Measurements from ENCODE around the gene ST6GALNAC3. TPM values are rescaled to one million over a fixed set of nuclear protein-coding genes. Genes with fewer than 3 reads are reported as not detected.

ST6GALNAC3 gene
- polyA plus RNA-seq, 1 donor (not counting 4 experiments of a cell fraction or from before 2014, with no cell fraction given): 0.08 TPM

DNA sequence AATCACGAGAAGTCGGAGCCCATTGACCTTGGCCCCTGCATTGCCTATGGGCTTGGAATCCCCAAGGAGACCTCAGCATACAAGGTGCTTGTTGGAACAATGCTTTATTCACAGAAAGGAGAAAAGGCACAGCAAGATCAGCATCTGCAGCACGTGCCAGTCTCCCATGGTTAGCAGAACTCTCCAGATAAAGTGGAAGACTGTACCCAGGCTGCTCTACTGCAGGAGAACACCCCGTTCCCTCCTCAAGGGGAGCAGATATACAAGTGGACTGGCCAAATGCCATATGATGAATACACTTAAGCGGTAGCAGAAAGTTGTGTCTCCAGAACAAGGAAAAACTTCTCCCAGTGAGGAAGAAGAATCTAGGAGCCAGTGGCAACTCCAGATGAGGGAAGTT lies 53.5 kb downstream of the ST6GALNAC3 start:
- TF ChIP-seq, protein P1, sequence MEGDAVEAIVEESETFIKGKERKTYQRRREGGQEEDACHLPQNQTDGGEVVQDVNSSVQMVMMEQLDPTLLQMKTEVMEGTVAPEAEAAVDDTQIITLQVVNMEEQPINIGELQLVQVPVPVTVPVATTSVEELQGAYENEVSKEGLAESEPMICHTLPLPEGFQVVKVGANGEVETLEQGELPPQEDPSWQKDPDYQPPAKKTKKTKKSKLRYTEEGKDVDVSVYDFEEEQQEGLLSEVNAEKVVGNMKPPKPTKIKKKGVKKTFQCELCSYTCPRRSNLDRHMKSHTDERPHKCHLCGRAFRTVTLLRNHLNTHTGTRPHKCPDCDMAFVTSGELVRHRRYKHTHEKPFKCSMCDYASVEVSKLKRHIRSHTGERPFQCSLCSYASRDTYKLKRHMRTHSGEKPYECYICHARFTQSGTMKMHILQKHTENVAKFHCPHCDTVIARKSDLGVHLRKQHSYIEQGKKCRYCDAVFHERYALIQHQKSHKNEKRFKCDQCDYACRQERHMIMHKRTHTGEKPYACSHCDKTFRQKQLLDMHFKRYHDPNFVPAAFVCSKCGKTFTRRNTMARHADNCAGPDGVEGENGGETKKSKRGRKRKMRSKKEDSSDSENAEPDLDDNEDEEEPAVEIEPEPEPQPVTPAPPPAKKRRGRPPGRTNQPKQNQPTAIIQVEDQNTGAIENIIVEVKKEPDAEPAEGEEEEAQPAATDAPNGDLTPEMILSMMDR (optimal IDR thresholded peaks at IDR 0.05 in 1 of 3, IDR thresholded peaks at IDR 0.05 in 1 of 3, conservative IDR thresholded peaks at IDR 0.05 in 1 of 3; ENCODE audit: extremely low read depth in 1 of 3, insufficient read depth in 2 of 3, low read length in 3 of 3): no peak
- TF ChIP-seq EZH2 (IDR thresholded peaks at IDR 0.05; ENCODE audit: low read length): no peak
- Histone ChIP-seq H3K4me3 (ENCODE audit: control insufficient read depth in 2 of 3, extremely low read depth in 1 of 3, insufficient read depth in 2 of 3, low read depth in 1 of 3, low read length in 3 of 3) (no peak overlapping the region), H4K20me1 (ENCODE audit: control insufficient read depth, extremely low read depth, insufficient read depth, low read length) (no peaks in the 10 kb centered on the region), H3K9ac (ENCODE audit: control insufficient read depth, extremely low read depth, insufficient read depth, low read length) (no peak overlapping the region), H3K4me2 (ENCODE audit: control insufficient read depth, extremely low read depth, insufficient read depth, low read depth, low read length) (no peak overlapping the region), H3K9me1 (ENCODE audit: control insufficient read depth, extremely low read depth, insufficient read depth, low read length) (no peaks in the 10 kb centered on the region), H3K9me3 (ENCODE audit: control insufficient read depth, low read depth, low read length) (no peaks in the 10 kb centered on the region), H3K36me3 (ENCODE audit: control insufficient read depth in 2 of 2, extremely low read depth in 1 of 2, insufficient read depth in 2 of 2, low read length in 2 of 2) (no peaks in the 10 kb centered on the region), H2AFZ (ENCODE audit: control insufficient read depth, low read length) (no peak overlapping the region), H3K79me2 (ENCODE audit: control insufficient read depth, insufficient read depth, low read length) (no peaks in the 10 kb centered on the region), H3K4me1 (ENCODE audit: control insufficient read depth, extremely low read depth, insufficient read depth, low read length) (no peaks in the 10 kb centered on the region), H3K27me3 (ENCODE audit: control insufficient read depth, extremely low read depth, insufficient read depth, low read length) (no peaks in the 10 kb centered on the region), H3K27ac (ENCODE audit: control insufficient read depth, insufficient read depth, low read length) (no peak overlapping the region)
- DNase-seq (ENCODE audit: low read depth, low spot score): no peak
- dilution Hi-C loops (cut with MboI; ENCODE audit: extremely low pct_ligation_motif_present, low sequenced_read_pairs): no loop called here
- FAIRE-seq: no peak

DNA sequence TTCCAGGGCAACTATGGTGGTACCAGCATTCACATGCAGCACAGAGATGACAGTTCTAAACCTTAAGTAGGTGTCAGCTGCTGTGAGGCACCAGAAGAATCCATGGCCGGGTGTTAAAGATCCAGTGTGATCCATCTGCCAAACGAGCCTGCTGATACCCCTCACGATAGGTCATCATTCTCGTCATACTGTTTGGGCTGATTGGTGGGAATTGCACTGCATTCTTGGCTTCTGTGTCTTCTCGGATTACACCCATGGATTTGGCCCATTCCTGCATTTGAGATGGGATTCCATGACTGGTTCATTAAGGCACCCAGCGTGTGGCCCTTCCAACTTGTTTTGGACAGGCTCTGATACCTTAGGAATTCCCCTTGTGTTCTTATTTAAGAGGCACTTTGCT lies 55.2 kb downstream of the ST6GALNAC3 start:
- no peaks in the 10 kb centered on the region for H3K9me1 ChIP-seq (ENCODE audit: control insufficient read depth, extremely low read depth, insufficient read depth, low read length)
- DNase-seq (ENCODE audit: low read depth, low spot score): no peak
- no peak overlapping the region for H2AFZ ChIP-seq (ENCODE audit: control insufficient read depth, low read length)
- no peaks in the 10 kb centered on the region for H3K9me3 ChIP-seq (ENCODE audit: control insufficient read depth, low read depth, low read length)
- H3K27ac ChIP-seq (ENCODE audit: control insufficient read depth, insufficient read depth, low read length): no peak overlapping the region
- no peak overlapping the region for H3K4me3 ChIP-seq (ENCODE audit: control insufficient read depth in 2 of 3, extremely low read depth in 1 of 3, insufficient read depth in 2 of 3, low read depth in 1 of 3, low read length in 3 of 3)
- no peaks in the 10 kb centered on the region for H3K79me2 ChIP-seq (ENCODE audit: control insufficient read depth, insufficient read depth, low read length)
- H4K20me1 ChIP-seq (ENCODE audit: control insufficient read depth, extremely low read depth, insufficient read depth, low read length): no peaks in the 10 kb centered on the region
- no peaks in the 10 kb centered on the region for H3K4me1 ChIP-seq (ENCODE audit: control insufficient read depth, extremely low read depth, insufficient read depth, low read length)
- FAIRE-seq: no peak
- no peak overlapping the region for H3K4me2 ChIP-seq (ENCODE audit: control insufficient read depth, extremely low read depth, insufficient read depth, low read depth, low read length)
- TF ChIP-seq, protein P1 (optimal IDR thresholded peaks at IDR 0.05 in 1 of 3, IDR thresholded peaks at IDR 0.05 in 1 of 3, conservative IDR thresholded peaks at IDR 0.05 in 1 of 3; ENCODE audit: extremely low read depth in 1 of 3, insufficient read depth in 2 of 3, low read length in 3 of 3): no peak
- TF ChIP-seq EZH2 (IDR thresholded peaks at IDR 0.05; ENCODE audit: low read length): no peak
- H3K36me3 ChIP-seq (ENCODE audit: control insufficient read depth in 2 of 2, extremely low read depth in 1 of 2, insufficient read depth in 2 of 2, low read length in 2 of 2): no peaks in the 10 kb centered on the region
- no peak overlapping the region for H3K9ac ChIP-seq (ENCODE audit: control insufficient read depth, extremely low read depth, insufficient read depth, low read length)
- dilution Hi-C loops (cut with MboI; ENCODE audit: extremely low pct_ligation_motif_present, low sequenced_read_pairs): no loop called here
- no peaks in the 10 kb centered on the region for H3K27me3 ChIP-seq (ENCODE audit: control insufficient read depth, extremely low read depth, insufficient read depth, low read length)

All from keratinocyte (primary cell).